HG02759 (cell line): Measurements from ENCODE around the gene ZNF853.
"Not testable (repeated sequence)": the region's sequence is repeated elsewhere in the genome, so short reads cannot be mapped to it uniquely, and the experiment has no call there.

Experiments used
- ATAC-seq: cut with Tn5 transposase; IDR thresholded peaks from one replicate; pipeline ENCODE4 v1.9.1; 2021; ENCODE audit warnings: mild to moderate bottlenecking, moderate library complexity; ENCODE audit not compliant: unreplicated experiment

The ZNF853 gene

GRCh38 chr7:6650521-6651011, 35.2 kb downstream of the ZNF853 start:
- ATAC-seq = no peak

DNA sequence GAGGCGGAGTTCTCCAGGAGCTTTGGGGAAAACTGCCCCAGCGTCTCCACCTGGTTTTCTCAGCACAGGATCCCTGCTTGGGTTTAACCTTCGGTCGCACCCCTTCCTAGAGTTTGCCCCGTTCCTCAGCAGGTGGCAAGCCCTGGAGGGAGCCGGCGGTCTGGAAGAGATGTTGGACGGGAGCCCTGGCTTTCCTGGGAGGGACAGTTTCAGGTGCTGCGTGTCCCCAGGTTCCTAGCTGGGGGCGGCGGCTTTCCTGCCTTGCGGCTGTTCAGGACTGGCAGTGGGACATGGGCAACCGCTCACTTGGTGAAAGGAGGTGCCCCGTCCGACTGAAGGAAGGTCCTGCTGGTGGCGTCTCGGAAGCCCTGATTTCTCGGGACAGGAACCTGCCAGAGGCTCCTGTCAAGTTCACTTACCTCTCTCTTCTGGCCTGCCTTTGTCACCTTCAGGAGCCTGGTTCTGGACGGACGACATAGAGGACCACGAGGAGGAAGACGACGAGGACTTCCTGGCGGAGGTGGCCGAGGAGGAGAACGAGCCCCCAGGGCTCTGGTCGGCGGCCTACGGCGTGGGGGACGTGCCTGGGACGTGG, 36.5 kb downstream of the ZNF853 start:
- no peak for ATAC-seq

- ATAC-seq = no peak
Observed at GRCh38 chr7:6652446-6653011, 37.1 kb downstream of the ZNF853 start.

DNA sequence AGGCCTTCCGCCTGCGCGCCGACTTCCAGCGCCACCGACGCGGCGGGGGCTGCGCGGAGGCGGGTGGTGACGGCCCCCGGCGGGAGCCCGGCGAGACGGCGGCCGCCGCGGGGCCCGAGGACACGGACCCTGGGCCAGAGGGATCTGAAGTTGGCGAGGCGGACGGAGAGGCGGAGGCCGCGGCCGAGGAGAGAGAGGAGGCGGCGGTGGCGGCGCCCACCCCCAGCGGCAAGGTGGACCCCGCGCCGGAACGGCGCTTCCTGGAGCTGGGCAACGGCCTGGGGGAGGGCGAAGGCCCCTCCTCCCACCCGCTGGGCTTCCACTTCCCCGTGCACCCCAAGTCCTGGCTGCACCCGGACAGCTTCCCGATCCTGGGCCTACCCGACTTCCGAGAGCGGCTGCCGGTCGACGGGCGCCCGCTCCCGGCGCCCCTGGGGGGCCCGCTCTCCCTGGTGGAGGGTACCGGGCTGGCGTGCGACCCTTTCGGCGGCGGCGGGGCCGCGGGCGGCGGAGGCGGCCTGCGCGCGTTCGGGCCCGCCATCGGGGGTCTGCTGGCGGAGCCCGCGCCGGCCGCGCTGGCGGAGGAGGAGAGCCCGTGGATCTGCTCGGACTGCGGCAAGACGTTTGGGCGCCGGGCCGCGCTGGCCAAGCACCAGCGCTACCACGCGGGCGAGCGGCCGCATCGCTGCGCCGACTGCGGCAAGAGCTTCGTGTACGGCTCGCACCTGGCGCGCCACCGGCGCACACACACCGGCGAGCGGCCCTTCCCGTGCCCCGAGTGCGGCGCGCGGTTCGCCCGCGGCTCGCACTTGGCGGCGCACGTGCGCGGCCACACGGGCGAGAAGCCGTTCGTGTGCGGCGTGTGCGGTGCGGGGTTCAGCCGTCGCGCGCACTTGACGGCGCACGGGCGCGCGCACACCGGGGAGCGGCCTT, 37.9 kb downstream of the ZNF853 start:
- ATAC-seq = no peak

GRCh38 chr7:6654113-6654841, 38.9 kb downstream of the ZNF853 start:
- ATAC-seq = no peak

GRCh38 chr7:6654842-6655610, 39.6 kb downstream of the ZNF853 start:
- ATAC-seq = no peak

GRCh38 chr7:6655636-6656385, 40.4 kb downstream of the ZNF853 start:
- no peak for ATAC-seq

DNA sequence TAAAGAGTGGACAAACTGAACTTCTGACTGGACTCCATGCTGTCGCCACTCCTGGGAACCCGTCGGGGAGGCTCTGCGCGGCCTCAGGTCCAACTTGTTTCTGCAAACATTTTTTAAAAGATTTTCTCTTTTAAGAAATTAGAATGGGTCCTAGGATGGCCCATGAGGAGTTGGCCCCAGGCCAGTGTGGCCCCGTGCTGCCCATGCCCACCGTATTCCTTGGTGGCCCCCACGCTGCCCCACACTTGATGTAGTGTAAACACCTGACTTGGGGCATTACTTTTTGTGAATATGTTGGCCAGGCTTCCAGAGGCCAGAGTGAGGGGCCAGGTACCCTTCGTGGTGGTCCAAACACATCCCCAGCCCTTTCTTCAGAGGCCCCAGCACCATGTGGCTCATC, 41.0 kb downstream of the ZNF853 start:
- no peak for ATAC-seq

- no peak for ATAC-seq
Observed at GRCh38 chr7:6658618-6659345, 43.4 kb downstream of the ZNF853 start.

DNA sequence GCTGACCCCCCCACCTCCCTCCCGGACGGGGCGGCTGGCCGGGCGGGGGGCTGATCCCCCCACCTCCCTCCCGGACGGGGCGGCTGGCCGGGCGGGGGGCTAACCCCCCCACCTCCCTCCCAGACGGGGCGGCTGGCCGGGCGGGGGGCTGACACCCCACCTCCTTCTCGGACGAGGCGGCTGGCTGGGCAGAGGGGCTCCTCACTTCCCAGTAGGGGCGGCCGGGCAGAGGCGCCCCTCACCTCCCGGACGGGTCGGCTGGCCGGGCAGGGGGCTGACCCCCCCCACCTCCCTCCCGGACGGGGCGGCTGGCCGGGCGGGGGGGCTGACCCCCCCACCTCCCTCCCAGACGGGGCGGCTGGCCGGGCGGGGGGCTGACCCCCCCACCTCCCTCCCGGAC, 55.4 kb downstream of the ZNF853 start:
- ATAC-seq = not testable (repeated sequence)
